ENCODE results near the gene CALU.

DNA sequence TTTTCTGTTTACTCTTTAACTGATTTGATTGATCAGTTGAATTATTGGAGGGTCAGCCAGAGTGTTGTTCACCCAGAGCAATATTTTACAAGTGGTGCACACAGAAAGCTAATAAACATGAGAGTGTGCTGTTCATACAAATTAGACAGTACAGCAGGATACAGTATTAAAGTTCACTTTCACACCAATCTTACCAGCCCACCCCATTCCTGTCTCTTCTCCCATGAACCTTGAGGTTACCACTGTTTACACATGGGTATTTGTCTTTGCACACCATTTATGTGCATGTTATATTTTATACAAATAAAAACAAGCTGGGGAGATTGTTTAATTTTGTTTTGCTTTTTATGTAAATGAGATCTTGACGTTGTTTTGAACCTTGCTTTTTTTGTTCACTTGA is 6.5 kb downstream of the CALU start:
- TF ChIP-seq POLR2A (IDR thresholded peaks at IDR 0.05) = no peak
- TF ChIP-seq, protein P1, sequence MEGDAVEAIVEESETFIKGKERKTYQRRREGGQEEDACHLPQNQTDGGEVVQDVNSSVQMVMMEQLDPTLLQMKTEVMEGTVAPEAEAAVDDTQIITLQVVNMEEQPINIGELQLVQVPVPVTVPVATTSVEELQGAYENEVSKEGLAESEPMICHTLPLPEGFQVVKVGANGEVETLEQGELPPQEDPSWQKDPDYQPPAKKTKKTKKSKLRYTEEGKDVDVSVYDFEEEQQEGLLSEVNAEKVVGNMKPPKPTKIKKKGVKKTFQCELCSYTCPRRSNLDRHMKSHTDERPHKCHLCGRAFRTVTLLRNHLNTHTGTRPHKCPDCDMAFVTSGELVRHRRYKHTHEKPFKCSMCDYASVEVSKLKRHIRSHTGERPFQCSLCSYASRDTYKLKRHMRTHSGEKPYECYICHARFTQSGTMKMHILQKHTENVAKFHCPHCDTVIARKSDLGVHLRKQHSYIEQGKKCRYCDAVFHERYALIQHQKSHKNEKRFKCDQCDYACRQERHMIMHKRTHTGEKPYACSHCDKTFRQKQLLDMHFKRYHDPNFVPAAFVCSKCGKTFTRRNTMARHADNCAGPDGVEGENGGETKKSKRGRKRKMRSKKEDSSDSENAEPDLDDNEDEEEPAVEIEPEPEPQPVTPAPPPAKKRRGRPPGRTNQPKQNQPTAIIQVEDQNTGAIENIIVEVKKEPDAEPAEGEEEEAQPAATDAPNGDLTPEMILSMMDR (IDR thresholded peaks at IDR 0.05) = no peak
